Sigmoid colon (tissue), 3 donors: ENCODE measurements around the gene DDX6.
"Not testable (repeated sequence)": the region's sequence is repeated elsewhere in the genome, so short reads cannot be mapped to it uniquely, and the experiment has no call there.

ENCODE experiments used
- CTCF ChIP-seq, 4 experiments: fragments of 450-650 bp in 3 of 4; fragments of 200-600 bp in 1 of 4; IDR thresholded peaks; one replicate each; pipeline ENCODE4 v1.5.1; 2016 to 2019; ENCODE audit warnings: antibody characterized with exemption in 4 of 4, mild to moderate bottlenecking in 3 of 4, moderate library complexity in 2 of 4
- POLR2A ChIP-seq, 2 donors: fragments of 450-650 bp; IDR thresholded peaks; one replicate each; pipeline ENCODE4 v1.6.1; 2016; ENCODE audit warnings: antibody characterized with exemption in 2 of 2, mild to moderate bottlenecking in 2 of 2, moderate library complexity in 2 of 2

- TF ChIP-seq CTCF, POLR2A (IDR thresholded peaks at IDR 0.05): not testable (repeated sequence)
Observed at GRCh38 chr11:118783324-118783723, 7.6 kb downstream of the DDX6 start.
